GM19455 (cell line): ENCODE measurements around the gene ARPC5.
"Not testable (repeated sequence)": the region's sequence is repeated elsewhere in the genome, so short reads cannot be mapped to it uniquely, and the experiment has no call there.

ENCODE experiments used
- ATAC-seq: cut with Tn5 transposase; IDR thresholded peaks from one replicate; pipeline ENCODE4 v1.9.1; 2021; ENCODE audit not compliant: unreplicated experiment

The ARPC5 gene

GRCh38 chr1:183612975-183613374 is 22.6 kb downstream of the ARPC5 start:
- not testable (repeated sequence) for ATAC-seq

- ATAC-seq, result no peak
Observed at GRCh38 chr1:183612407-183612806, 23.2 kb downstream of the ARPC5 start.

- no peak for ATAC-seq
Observed at GRCh38 chr1:183611021-183611420, 24.6 kb downstream of the ARPC5 start.

- ATAC-seq, result no peak
Observed at GRCh38 chr1:183609759-183610452, 25.7 kb downstream of the ARPC5 start.

- ATAC-seq, result no peak
Observed at GRCh38 chr1:183609313-183609712, 26.3 kb downstream of the ARPC5 start.

- no peak for ATAC-seq
Observed at GRCh38 chr1:183607322-183607980, 28.1 kb downstream of the ARPC5 start.

- ATAC-seq, result no peak
Observed at GRCh38 chr1:183605904-183606303, 29.7 kb downstream of the ARPC5 start.

- ATAC-seq, result peak; percentile 39
Observed at GRCh38 chr1:183604815-183605214, 30.8 kb downstream of the ARPC5 start.

GRCh38 chr1:183604038-183604808 is 31.4 kb downstream of the ARPC5 start:
- peak; percentile 44 for ATAC-seq

- no peak for ATAC-seq
Observed at GRCh38 chr1:183602510-183602909, 33.1 kb downstream of the ARPC5 start.

- no peak for ATAC-seq
Observed at GRCh38 chr1:183600634-183601033, 34.9 kb downstream of the ARPC5 start.

- no peak for ATAC-seq
Observed at GRCh38 chr1:183600136-183600535, 35.4 kb downstream of the ARPC5 start.

GRCh38 chr1:183598386-183598785 is 37.2 kb downstream of the ARPC5 start:
- ATAC-seq, result peak; percentile 75

- no peak for ATAC-seq
Observed at GRCh38 chr1:183597656-183598347, 37.8 kb downstream of the ARPC5 start.

GRCh38 chr1:183596500-183596899 is 39.1 kb downstream of the ARPC5 start:
- no peak for ATAC-seq

GRCh38 chr1:183595537-183595936 is 40.0 kb downstream of the ARPC5 start:
- no peak for ATAC-seq

- peak; percentile 43 for ATAC-seq
Observed at GRCh38 chr1:183593356-183593755, 42.2 kb downstream of the ARPC5 start.

GRCh38 chr1:183592733-183593132 is 42.9 kb downstream of the ARPC5 start:
- no peak for ATAC-seq

- ATAC-seq, result peak; percentile 81
Observed at GRCh38 chr1:183590244-183591191, 45.1 kb downstream of the ARPC5 start, which contains the start of gene NCF2. Gene NCF2 (minus strand): TSS chr1:183590459. CDS start chr1:183590329, 130 bp downstream.

GRCh38 chr1:183589874-183590243 is 45.7 kb downstream of the ARPC5 start:
- ATAC-seq, result peak; percentile 24
